RWPE2 (cell line): ENCODE results near the gene EML4.
"Not testable (repeated sequence)": the region's sequence is repeated elsewhere in the genome, so short reads cannot be mapped to it uniquely, and the experiment has no call there.

Experiments used
- ATAC-seq: fragments of 200-7000 bp; cut with Tn5 transposase; 3 replicates; pipeline ENCODE4 v1.9.1; 2021; ENCODE audit warnings: low read depth
- DNase-seq: peaks from one replicate; pipeline ENCODE4 v3.0.0-alpha.2; 2020; ENCODE audit warnings: low spot score
- H3K27ac ChIP-seq: fragments of 450-650 bp; 2 replicates; pipeline ENCODE4 v1.5.1; 2017; ENCODE audit warnings: mild to moderate bottlenecking; ENCODE audit not compliant: poor library complexity, severe bottlenecking
- H3K27me3 ChIP-seq: fragments of 250-450 bp; sonication (Bioruptor Pico); 2 replicates; pipeline ENCODE4 v1.5.1; 2021; ENCODE audit warnings: mild to moderate bottlenecking, moderate library complexity; ENCODE audit not compliant: insufficient read depth, poor library complexity, severe bottlenecking
- H3K36me3 ChIP-seq: fragments of 250-450 bp; sonication (Bioruptor Pico); 2 replicates; pipeline ENCODE4 v1.5.1; 2020; ENCODE audit warnings: low read depth, mild to moderate bottlenecking, moderate library complexity
- H3K4me1 ChIP-seq: fragments of 250-450 bp; sonication (Bioruptor Pico); 2 replicates; pipeline ENCODE4 v1.5.1; 2021; ENCODE audit warnings: mild to moderate bottlenecking, moderate library complexity; ENCODE audit not compliant: insufficient read depth, poor library complexity, severe bottlenecking
- H3K4me3 ChIP-seq: fragments of 250-450 bp; sonication (Bioruptor Pico); 2 replicates; pipeline ENCODE4 v1.5.1; 2021; ENCODE audit warnings: mild to moderate bottlenecking, moderate library complexity; ENCODE audit not compliant: severe bottlenecking
- H3K9me3 ChIP-seq: fragments of 250-450 bp; sonication (Bioruptor Pico); 2 replicates; pipeline ENCODE4 v1.5.1; 2021; ENCODE audit warnings: mild to moderate bottlenecking, moderate library complexity; ENCODE audit not compliant: severe bottlenecking
- TF ChIP-seq, protein P1 (sequence below): fragments of 450-650 bp; IDR thresholded peaks from one replicate; pipeline ENCODE4 v1.5.1; 2017; ENCODE audit warnings: mild to moderate bottlenecking, moderate library complexity; ENCODE audit not compliant: poor library complexity, severe bottlenecking

Gene EML4

GRCh38 chr2:42169100-42169873, at the start of gene EML4:
Gene EML4 (plus strand): TSS chr2:42169353. CDS start chr2:42169612, 259 bp downstream.
- ATAC-seq (peak; percentile 83), DNase-seq (peak; percentile 81)
- H3K4me3 ChIP-seq, result peak within 1 kb of the TSS; percentile 74
- TF ChIP-seq, protein P1, sequence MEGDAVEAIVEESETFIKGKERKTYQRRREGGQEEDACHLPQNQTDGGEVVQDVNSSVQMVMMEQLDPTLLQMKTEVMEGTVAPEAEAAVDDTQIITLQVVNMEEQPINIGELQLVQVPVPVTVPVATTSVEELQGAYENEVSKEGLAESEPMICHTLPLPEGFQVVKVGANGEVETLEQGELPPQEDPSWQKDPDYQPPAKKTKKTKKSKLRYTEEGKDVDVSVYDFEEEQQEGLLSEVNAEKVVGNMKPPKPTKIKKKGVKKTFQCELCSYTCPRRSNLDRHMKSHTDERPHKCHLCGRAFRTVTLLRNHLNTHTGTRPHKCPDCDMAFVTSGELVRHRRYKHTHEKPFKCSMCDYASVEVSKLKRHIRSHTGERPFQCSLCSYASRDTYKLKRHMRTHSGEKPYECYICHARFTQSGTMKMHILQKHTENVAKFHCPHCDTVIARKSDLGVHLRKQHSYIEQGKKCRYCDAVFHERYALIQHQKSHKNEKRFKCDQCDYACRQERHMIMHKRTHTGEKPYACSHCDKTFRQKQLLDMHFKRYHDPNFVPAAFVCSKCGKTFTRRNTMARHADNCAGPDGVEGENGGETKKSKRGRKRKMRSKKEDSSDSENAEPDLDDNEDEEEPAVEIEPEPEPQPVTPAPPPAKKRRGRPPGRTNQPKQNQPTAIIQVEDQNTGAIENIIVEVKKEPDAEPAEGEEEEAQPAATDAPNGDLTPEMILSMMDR, result no peak
- no peaks in the 10 kb centered on the region for H3K36me3 ChIP-seq
- no peaks in the 10 kb centered on the region for H3K27me3 ChIP-seq
- H3K4me1 ChIP-seq, result peaks cover 13% of the 10 kb centered on the region
- H3K9me3 ChIP-seq, result no peaks in the 10 kb centered on the region
- peak within 1 kb of the TSS; percentile 32 for H3K27ac ChIP-seq

DNA sequence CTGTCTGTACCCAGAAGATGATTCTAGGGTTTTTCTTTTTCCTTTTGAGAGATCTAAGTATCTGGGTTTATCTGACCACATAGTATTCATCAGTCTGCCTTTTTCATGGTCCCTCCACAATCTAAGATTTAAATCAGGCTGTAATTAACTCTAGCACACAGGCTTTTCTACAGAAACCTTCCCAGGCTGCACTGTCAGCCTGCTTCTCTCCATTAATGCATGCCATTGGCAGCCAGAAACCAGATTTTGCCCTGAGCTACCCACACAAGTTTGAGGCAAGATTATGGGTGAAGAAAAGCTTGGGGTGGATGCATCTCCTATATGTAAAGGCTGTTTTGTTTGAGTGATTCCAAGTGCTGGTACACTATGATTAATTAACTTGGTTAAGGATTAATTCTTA, 45.7 kb upstream of the EML4 start:
- Histone ChIP-seq H3K36me3 (no peaks in the 10 kb centered on the region), H3K4me1 (peaks cover 53% of the 10 kb centered on the region), H3K27me3 (no peaks in the 10 kb centered on the region), H3K27ac (no peak overlapping the region), H3K9me3 (no peaks in the 10 kb centered on the region), H3K4me3 (no peak overlapping the region)
- TF ChIP-seq, protein P1, result no peak
- ATAC-seq (no peak), DNase-seq (no peak)

DNA sequence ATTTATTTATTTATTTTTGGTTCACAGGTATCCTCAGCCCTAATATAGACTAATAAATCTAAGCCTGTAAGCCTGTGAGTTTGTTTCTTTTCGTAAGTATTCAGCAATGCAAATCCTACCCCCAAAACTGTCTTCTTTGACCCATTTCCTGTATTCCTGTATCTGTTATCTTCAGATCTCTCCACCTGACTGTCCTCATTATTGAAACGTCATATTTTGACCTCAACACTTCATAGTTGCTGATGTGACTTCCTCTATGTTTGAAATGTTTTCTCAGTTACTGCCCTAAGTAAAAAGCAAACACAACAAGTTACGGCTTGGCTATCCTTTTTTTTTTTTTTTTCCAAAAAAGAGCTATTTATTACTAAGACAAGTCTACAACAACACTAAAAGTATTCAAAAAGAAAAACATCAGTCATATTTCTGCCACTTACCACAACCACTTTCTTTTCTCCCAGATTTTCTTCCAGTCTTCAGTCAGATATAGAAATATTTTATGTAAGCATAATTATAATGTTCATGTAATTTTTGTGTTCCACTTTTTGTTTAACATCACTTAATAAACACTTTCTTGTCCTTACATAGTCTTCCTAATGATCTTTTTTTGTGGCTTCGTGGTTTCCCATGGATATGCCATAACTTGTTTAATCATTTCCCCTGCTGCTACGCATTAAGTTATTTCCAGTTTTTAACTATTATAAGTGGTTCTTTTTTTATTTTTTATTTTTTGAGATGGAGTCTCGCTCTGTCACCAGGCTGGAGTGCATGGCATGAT, 45.0 kb upstream of the EML4 start:
- H3K9me3 ChIP-seq, result no peaks in the 10 kb centered on the region
- ATAC-seq, result no peak
- H3K27ac ChIP-seq, result peak overlapping the region; percentile 29
- H3K27me3 ChIP-seq, result no peaks in the 10 kb centered on the region
- peaks cover 55% of the 10 kb centered on the region for H3K4me1 ChIP-seq
- H3K36me3 ChIP-seq, result no peaks in the 10 kb centered on the region
- no peak for DNase-seq
- TF ChIP-seq, protein P1, result no peak
- no peak overlapping the region for H3K4me3 ChIP-seq

DNA sequence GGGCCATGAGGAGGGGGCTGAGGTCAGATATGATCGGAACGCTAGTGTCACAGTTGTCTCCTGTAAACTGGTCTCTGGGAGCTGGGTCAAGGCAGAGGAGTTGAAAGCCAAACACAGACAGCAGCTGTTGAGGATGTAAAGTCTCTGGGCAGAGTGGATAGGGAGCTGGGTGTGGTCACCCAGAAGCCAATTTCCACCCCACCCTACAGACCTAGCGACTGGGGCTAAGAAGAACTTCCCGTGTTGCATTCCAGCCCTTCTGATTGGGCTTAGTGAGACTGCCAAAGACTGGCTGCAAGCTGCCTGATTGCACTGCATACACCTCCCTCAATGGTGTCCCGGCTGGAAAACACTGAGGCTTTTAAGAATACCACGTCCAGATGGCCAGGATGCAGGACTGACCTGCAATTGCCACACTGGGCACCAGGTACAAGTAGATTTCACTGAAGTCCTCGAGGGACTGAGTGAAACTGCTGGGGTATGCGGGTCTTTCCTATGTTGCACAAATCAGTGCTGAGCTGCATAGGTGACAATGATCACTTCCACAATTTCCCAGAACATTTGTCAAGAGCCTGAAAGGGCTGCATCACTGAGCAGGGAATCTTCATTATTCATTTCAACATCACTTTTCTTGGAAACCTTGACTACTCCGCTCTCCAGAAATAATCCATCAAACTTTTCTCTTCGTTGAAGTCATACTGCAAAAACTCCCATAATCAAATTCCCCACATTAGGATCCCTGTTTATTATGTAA, 43.1 kb upstream of the EML4 start:
- Histone ChIP-seq H3K4me1 (peaks cover 59% of the 10 kb centered on the region), H3K27ac (no peak overlapping the region), H3K9me3 (no peaks in the 10 kb centered on the region), H3K36me3 (no peaks in the 10 kb centered on the region), H3K4me3 (no peak overlapping the region), H3K27me3 (no peaks in the 10 kb centered on the region)
- DNase-seq (no peak), ATAC-seq (peak; percentile 32; the same call in 2 of the 3 replicates)
- TF ChIP-seq, protein P1, result no peak

GRCh38 chr2:42126873-42127272, 42.3 kb upstream of the EML4 start:
- DNase-seq, H3K36me3 ChIP-seq, H3K27me3 ChIP-seq, H3K9me3 ChIP-seq, ATAC-seq: not testable (repeated sequence)
- Histone ChIP-seq H3K4me1 (peaks cover 63% of the 10 kb centered on the region), H3K4me3 (peak overlapping the region; percentile 21), H3K27ac (peak overlapping the region; percentile 49)
